ENCODE results near the gene BEND2.

- no peak for TF ChIP-seq CTCF (IDR thresholded peaks at IDR 0.05 in 8 of 11, conservative IDR thresholded peaks at IDR 0.05 in 3 of 11)
- TF ChIP-seq POLR2AphosphoS5 (IDR thresholded peaks at IDR 0.05), result no peak
- TF ChIP-seq POLR2A (IDR thresholded peaks at IDR 0.05), result no peak
Measured at GRCh38 chrX:18129690-18130089, 91.0 kb downstream of the BEND2 start.

Data from spleen (tissue), 7 donors.